Stimulated activated CD4-positive, alpha-beta T cell treated with anti-CD3 and anti-CD28 coated beads, TNF-alpha, amount 100 ng/mL, for 24 hours (primary cell): Measurements from ENCODE around the gene TNIP2.
"Not testable (repeated sequence)": the region's sequence is repeated elsewhere in the genome, so short reads cannot be mapped to it uniquely, and the experiment has no call there.

Experiments used
- DNase-seq, 3 experiments: peaks; one replicate each; pipeline ENCODE4 v3.0.0-alpha.2; 2020; ENCODE audit warnings: low read depth in 3 of 3

The TNIP2 gene

GRCh38 chr4:2745516-2745915 lies 10.6 kb downstream of the TNIP2 start:
- no peak for DNase-seq

GRCh38 chr4:2744576-2745270 lies 11.4 kb downstream of the TNIP2 start:
- no peak for DNase-seq

- no peak for DNase-seq
Observed at GRCh38 chr4:2743518-2744445, 12.4 kb downstream of the TNIP2 start.

GRCh38 chr4:2742823-2743517 lies 13.2 kb downstream of the TNIP2 start:
- DNase-seq, result no peak

GRCh38 chr4:2742081-2742822 lies 13.9 kb downstream of the TNIP2 start:
- no peak for DNase-seq

GRCh38 chr4:2741626-2742025 lies 14.5 kb downstream of the TNIP2 start:
- DNase-seq, result no peak

- not testable (repeated sequence) for DNase-seq
Observed at GRCh38 chr4:2738296-2738695, 17.8 kb downstream of the TNIP2 start.

GRCh38 chr4:2735869-2736268 lies 20.3 kb downstream of the TNIP2 start:
- DNase-seq, result no peak

- no peak for DNase-seq
Observed at GRCh38 chr4:2734612-2735011, 21.5 kb downstream of the TNIP2 start.

GRCh38 chr4:2733844-2734574 lies 22.1 kb downstream of the TNIP2 start:
- DNase-seq, result no peak

- no peak for DNase-seq
Observed at GRCh38 chr4:2733001-2733843, 22.9 kb downstream of the TNIP2 start.

GRCh38 chr4:2732526-2732925 lies 23.6 kb downstream of the TNIP2 start:
- no peak for DNase-seq

GRCh38 chr4:2731907-2732317 lies 24.2 kb downstream of the TNIP2 start:
- no peak for DNase-seq

GRCh38 chr4:2729533-2729875 lies 26.6 kb downstream of the TNIP2 start:
- no peak for DNase-seq

GRCh38 chr4:2728806-2729532 lies 27.2 kb downstream of the TNIP2 start:
- no peak for DNase-seq

GRCh38 chr4:2728221-2728620 lies 27.9 kb downstream of the TNIP2 start:
- no peak for DNase-seq

GRCh38 chr4:2726881-2727280 lies 29.3 kb downstream of the TNIP2 start:
- not testable (repeated sequence) for DNase-seq

GRCh38 chr4:2725380-2725779 lies 30.8 kb downstream of the TNIP2 start:
- no peak for DNase-seq

GRCh38 chr4:2723751-2724150 lies 32.4 kb downstream of the TNIP2 start:
- no peak for DNase-seq
